ENCODE results near the gene CCSER2.

GRCh38 chr10:84302223-84302622 lies 26.2 kb upstream of the CCSER2 start:
- TF ChIP-seq CTCF (conservative IDR thresholded peaks at IDR 0.05; ENCODE audit: low read depth, low read length) (no peak), EZH2 (IDR thresholded peaks at IDR 0.05; ENCODE audit: borderline replicate concordance, low read depth, low read length, poor library complexity, severe bottlenecking) (no peak)

Measured in A673 (cell line).